NCI-H82 treated with DMSO at 0.1 percent for 48 hours (cell line): ENCODE results near the gene SPRED2.
A peak's percentile ranks its signal among the peaks of the same experiment; 100 is the strongest.

Experiments used
- DNase-seq: peaks from one replicate; lab custom pipeline; 2025; ENCODE audit not compliant: unreplicated experiment; lab: John Stamatoyannopoulos, UW

Gene SPRED2

GRCh38 chr2:65432227-65433190 lies at the start of gene SPRED2:
SPRED2 (minus strand) TSS chr2:65432599; CDS start chr2:65431987, 612 bp downstream.
- DNase-seq: peak; percentile 87

- no peak for DNase-seq
These were observed 49.6 kb upstream of the SPRED2 start for GRCh38 chr2:65481961-65482360.

GRCh38 chr2:65479524-65479923 lies 47.1 kb upstream of the SPRED2 start:
- no peak for DNase-seq

GRCh38 chr2:65478498-65479135 lies 46.2 kb upstream of the SPRED2 start:
- DNase-seq: no peak

- no peak for DNase-seq
These were observed 45.2 kb upstream of the SPRED2 start for GRCh38 chr2:65477590-65477989.

GRCh38 chr2:65476778-65477177 lies 44.4 kb upstream of the SPRED2 start:
- DNase-seq: no peak

- DNase-seq: no peak
These were observed 42.6 kb upstream of the SPRED2 start for GRCh38 chr2:65475000-65475399.

- no peak for DNase-seq
These were observed 40.6 kb upstream of the SPRED2 start for GRCh38 chr2:65473045-65473444.

GRCh38 chr2:65471409-65471808 lies 39.0 kb upstream of the SPRED2 start:
- DNase-seq: no peak

- DNase-seq: no peak
These were observed 34.2 kb upstream of the SPRED2 start for GRCh38 chr2:65466551-65466950.

GRCh38 chr2:65465857-65466256 lies 33.5 kb upstream of the SPRED2 start:
- peak; percentile 72 for DNase-seq

GRCh38 chr2:65465124-65465523 lies 32.7 kb upstream of the SPRED2 start:
- no peak for DNase-seq

GRCh38 chr2:65464604-65465003 lies 32.2 kb upstream of the SPRED2 start:
- DNase-seq: no peak

GRCh38 chr2:65458999-65459398 lies 26.6 kb upstream of the SPRED2 start:
- no peak for DNase-seq

GRCh38 chr2:65456886-65457285 lies 24.5 kb upstream of the SPRED2 start:
- no peak for DNase-seq

GRCh38 chr2:65456064-65456463 lies 23.7 kb upstream of the SPRED2 start:
- no peak for DNase-seq

- DNase-seq: no peak
These were observed 21.5 kb upstream of the SPRED2 start for GRCh38 chr2:65453916-65454315.

GRCh38 chr2:65452150-65452895 lies 19.9 kb upstream of the SPRED2 start:
- no peak for DNase-seq

- DNase-seq: no peak
These were observed 18.4 kb upstream of the SPRED2 start for GRCh38 chr2:65450810-65451209.

- DNase-seq: no peak
These were observed 18.0 kb upstream of the SPRED2 start for GRCh38 chr2:65450393-65450792.

- no peak for DNase-seq
These were observed 11.2 kb upstream of the SPRED2 start for GRCh38 chr2:65443509-65444186.
